ENCODE results near the gene ZNF70. TPM values are rescaled to one million over a fixed set of nuclear protein-coding genes. Genes with fewer than 3 reads are reported as not detected.
A peak's percentile ranks its signal among the peaks of the same experiment; 100 is the strongest.

Gene ZNF70
- total and polyA plus RNA-seq, 9 of the 15 experiments (the other 6 are each of a cell fraction or from before 2014, with no cell fraction given), result 0.14 to 3.3 (median 1.4) TPM

- TF ChIP-seq SRF (CRISPR knock-in tag; IDR thresholded peaks at IDR 0.05), result no peak
- TF ChIP-seq RBM14 (IDR thresholded peaks at IDR 0.05; ENCODE audit: borderline replicate concordance, insufficient read depth, low read depth, low read length), result no peak
Observed at GRCh38 chr22:23767303-23767672, 16.4 kb upstream of the ZNF70 start (continued).

DNA sequence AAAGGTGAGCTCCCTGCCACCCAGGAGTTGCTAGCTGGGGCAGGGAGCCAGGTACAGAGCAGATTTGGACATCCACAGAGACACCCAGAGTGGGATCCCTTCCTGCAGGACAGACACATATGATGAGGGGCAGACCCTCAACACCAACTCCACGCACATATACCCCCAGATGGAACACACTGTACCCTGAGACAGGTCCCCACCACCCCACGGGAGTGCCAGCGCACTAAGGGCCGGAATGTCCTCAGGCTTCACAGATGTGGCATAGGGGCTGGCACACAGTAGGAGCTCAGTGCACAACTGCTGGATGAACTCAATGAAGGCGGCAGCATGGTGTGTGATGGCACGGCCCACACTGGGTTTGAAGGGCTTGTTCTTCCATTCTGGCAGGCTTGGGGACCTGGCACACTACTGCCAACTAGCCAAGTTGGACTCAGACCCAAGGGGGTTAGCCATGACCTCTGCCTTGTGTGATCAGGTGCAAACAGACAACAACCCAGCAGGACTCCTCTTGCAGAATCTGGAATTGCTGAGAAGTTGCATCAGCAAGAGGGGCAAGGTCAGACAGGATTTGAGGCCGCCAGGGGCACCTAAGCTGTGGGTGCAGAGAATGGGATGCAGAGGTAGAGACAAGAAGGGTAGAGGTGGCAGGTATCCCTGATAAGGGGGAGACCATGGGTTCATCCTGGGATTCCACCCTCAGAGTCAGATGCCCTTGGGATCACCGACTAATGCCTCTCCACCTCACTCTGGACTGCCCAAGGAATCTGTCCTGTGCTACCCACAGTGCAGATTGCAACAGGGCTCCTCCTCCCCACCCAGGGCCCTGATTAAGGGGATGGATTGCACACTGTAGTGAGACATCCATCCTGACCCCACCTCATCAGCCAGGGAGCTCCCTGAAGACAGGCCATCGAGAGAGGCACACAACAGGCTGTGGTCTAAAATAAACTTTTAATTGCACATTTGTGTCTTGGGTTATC, 14.3 kb upstream of the ZNF70 start:
- H3K4me1 ChIP-seq (replicated peaks in 1 of 2; ENCODE audit: control insufficient read depth in 2 of 2, insufficient read depth in 2 of 2, low read length in 2 of 2), result peaks cover 26 to 57% of the 10 kb centered on the region in 2 experiments; a peak in 4 of 5 replicates
- H3K9me1 ChIP-seq (ENCODE audit: control insufficient read depth, insufficient read depth, low read length), result peaks cover 6% of the 10 kb centered on the region
- FAIRE-seq (no peak), DNase-seq (ENCODE audit: extremely low read depth in 1 of 4, low spot score in 3 of 4) (no peak), ATAC-seq (no peak)
- no peaks in the 10 kb centered on the region for H3K9me3 ChIP-seq (replicated peaks; ENCODE audit: control insufficient read depth, insufficient read depth, low read depth, low read length)
- peak overlapping the region; percentile 32; the same call in 1 of the 2 replicates for H3K4me2 ChIP-seq (ENCODE audit: insufficient read depth, low read length)
- H3K27me3 ChIP-seq (ENCODE audit: control insufficient read depth in 2 of 2, insufficient read depth in 2 of 2, low read length in 2 of 2), result no peaks in the 10 kb centered on the region
- WGBS (ENCODE audit: insufficient coverage, low coverage, missing lambda C conversion rate), result 82% methylated on average over 5 of the region's 9 CpGs
- peak overlapping the region; percentile 54; the same call in 1 of the 3 replicates for H3K27ac ChIP-seq (ENCODE audit: extremely low read depth, low read depth, low read length)
- peaks cover 23% of the 10 kb centered on the region for H4K20me1 ChIP-seq (replicated peaks; ENCODE audit: control insufficient read depth, insufficient read depth, low read length)
- peaks cover 24% of the 10 kb centered on the region for H3K36me3 ChIP-seq (ENCODE audit: control insufficient read depth, insufficient read depth, low read length)
- in situ Hi-C loops (cut with MboI) (no loop called here), intact Hi-C loops (cut with micrococcal nuclease) (loop anchor here (5.0 to 10.0 kb wide), 2 partner anchors 82 to 140 kb away; no protein-coding TSS in a partner anchor)
- H3K79me2 ChIP-seq (ENCODE audit: control insufficient read depth, insufficient read depth, low read length), result peaks cover 34% of the 10 kb centered on the region
- H3K9ac ChIP-seq (ENCODE audit: insufficient read depth in 1 of 2, low read depth in 2 of 2, low read length in 2 of 2), result peak overlapping the region; percentile 14 to 87; a peak in 2 of 4 replicates
- POLR2A ChIA-PET, result interaction anchor here (1.1 kb wide), 1 partner anchor 9 kb away, joined by 3 read pairs; no protein-coding TSS in a partner anchor
- no peak overlapping the region for H3K4me3 ChIP-seq
- CTCF ChIA-PET (ENCODE audit: low intra/inter-chr PET ratio), result no interaction called here
- no peak overlapping the region for H2AFZ ChIP-seq (ENCODE audit: low read depth, low read length)
- no TSS peak for BruUV-seq (replicated peaks)
- TF ChIP-seq, protein P1, sequence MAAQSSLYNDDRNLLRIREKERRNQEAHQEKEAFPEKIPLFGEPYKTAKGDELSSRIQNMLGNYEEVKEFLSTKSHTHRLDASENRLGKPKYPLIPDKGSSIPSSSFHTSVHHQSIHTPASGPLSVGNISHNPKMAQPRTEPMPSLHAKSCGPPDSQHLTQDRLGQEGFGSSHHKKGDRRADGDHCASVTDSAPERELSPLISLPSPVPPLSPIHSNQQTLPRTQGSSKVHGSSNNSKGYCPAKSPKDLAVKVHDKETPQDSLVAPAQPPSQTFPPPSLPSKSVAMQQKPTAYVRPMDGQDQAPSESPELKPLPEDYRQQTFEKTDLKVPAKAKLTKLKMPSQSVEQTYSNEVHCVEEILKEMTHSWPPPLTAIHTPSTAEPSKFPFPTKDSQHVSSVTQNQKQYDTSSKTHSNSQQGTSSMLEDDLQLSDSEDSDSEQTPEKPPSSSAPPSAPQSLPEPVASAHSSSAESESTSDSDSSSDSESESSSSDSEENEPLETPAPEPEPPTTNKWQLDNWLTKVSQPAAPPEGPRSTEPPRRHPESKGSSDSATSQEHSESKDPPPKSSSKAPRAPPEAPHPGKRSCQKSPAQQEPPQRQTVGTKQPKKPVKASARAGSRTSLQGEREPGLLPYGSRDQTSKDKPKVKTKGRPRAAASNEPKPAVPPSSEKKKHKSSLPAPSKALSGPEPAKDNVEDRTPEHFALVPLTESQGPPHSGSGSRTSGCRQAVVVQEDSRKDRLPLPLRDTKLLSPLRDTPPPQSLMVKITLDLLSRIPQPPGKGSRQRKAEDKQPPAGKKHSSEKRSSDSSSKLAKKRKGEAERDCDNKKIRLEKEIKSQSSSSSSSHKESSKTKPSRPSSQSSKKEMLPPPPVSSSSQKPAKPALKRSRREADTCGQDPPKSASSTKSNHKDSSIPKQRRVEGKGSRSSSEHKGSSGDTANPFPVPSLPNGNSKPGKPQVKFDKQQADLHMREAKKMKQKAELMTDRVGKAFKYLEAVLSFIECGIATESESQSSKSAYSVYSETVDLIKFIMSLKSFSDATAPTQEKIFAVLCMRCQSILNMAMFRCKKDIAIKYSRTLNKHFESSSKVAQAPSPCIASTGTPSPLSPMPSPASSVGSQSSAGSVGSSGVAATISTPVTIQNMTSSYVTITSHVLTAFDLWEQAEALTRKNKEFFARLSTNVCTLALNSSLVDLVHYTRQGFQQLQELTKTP (IDR thresholded peaks at IDR 0.05; ENCODE audit: low read depth in 1 of 2, partially characterized antibody in 2 of 2), result no peak
- TF ChIP-seq NCOR1 (IDR thresholded peaks at IDR 0.05), result no peak
- TF ChIP-seq ZNF140 (CRISPR knock-in tag; IDR thresholded peaks at IDR 0.05), result no peak
- TF ChIP-seq MLLT1 (IDR thresholded peaks at IDR 0.05), result no peak
- TF ChIP-seq EP300 (IDR thresholded peaks at IDR 0.05; ENCODE audit: low read length), result peak; percentile 14; the same call in 1 of the 2 replicates
- TF ChIP-seq, protein P2, sequence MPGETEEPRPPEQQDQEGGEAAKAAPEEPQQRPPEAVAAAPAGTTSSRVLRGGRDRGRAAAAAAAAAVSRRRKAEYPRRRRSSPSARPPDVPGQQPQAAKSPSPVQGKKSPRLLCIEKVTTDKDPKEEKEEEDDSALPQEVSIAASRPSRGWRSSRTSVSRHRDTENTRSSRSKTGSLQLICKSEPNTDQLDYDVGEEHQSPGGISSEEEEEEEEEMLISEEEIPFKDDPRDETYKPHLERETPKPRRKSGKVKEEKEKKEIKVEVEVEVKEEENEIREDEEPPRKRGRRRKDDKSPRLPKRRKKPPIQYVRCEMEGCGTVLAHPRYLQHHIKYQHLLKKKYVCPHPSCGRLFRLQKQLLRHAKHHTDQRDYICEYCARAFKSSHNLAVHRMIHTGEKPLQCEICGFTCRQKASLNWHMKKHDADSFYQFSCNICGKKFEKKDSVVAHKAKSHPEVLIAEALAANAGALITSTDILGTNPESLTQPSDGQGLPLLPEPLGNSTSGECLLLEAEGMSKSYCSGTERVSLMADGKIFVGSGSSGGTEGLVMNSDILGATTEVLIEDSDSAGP (CRISPR knock-in tag; IDR thresholded peaks at IDR 0.05), result no peak
- no peak for TF ChIP-seq MAFK (IDR thresholded peaks at IDR 0.05; ENCODE audit: low read length)
- no peak for TF ChIP-seq ZNF444 (CRISPR knock-in tag; IDR thresholded peaks at IDR 0.05)
- no peak for TF ChIP-seq ZNF24 (IDR thresholded peaks at IDR 0.05)
- 0 out of 2 replicates have a peak, but pooled peaks have one; percentile 26 for TF ChIP-seq ZNF766 (CRISPR knock-in tag; conservative IDR thresholded peaks at IDR 0.05)

Data from K562 (cell line).